ENCODE measurements around the gene CLDN24. TPM values are rescaled to one million over a fixed set of nuclear protein-coding genes. Genes with fewer than 3 reads are reported as not detected.

Gene CLDN24
- total RNA-seq, 1 experiment from 2014 or later = not detected

DNA sequence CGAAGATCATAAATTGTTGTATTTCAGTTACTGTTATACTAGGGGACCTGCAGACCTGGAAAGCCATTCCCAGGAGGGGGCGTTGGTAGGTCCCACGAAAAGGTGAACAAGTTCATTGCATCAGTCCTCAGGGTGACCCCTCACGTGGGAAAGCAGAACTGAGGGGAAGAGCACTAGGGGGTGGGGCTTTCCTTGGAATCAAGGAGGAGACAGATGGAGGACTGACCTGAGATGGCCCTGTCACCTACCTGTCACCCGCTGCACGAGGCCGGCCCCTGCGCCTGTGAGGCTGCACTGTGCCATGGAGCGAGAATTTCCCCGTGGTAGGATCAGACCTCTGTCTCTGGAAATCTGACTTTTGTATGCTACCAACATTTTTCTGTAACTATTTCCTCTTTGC, 41.8 kb upstream of the CLDN24 start:
- intact Hi-C loops (cut with micrococcal nuclease; ENCODE audit: unreplicated experiment) = no loop called here
- no peak for DNase-seq
- BruUV-seq (replicated peaks) = no TSS peak
- Mint-ChIP-seq H3K4me1 (ENCODE audit: low read depth, unreplicated experiment) (no peaks in the 10 kb centered on the region), H3K4me3 (ENCODE audit: low read depth, unreplicated experiment) (no peak overlapping the region), H3K36me3 (ENCODE audit: insufficient read depth, unreplicated experiment) (no peaks in the 10 kb centered on the region), H3K27me3 (ENCODE audit: unreplicated experiment) (no peaks in the 10 kb centered on the region), H3K9me3 (ENCODE audit: low read depth, unreplicated experiment) (no peaks in the 10 kb centered on the region), H3K27ac (ENCODE audit: unreplicated experiment) (no peak overlapping the region)
- TF ChIP-seq CTCF (IDR thresholded peaks at IDR 0.05; ENCODE audit: unreplicated experiment) = no peak
- CTCF ChIA-PET = no interaction called here

GRCh38 chr4:183362916-183363542, 40.8 kb upstream of the CLDN24 start:
- CTCF ChIA-PET = interaction anchor here (0.5 kb wide), 1 partner anchor 113 kb away, joined by 3 read pairs; no protein-coding TSS in a partner anchor
- Mint-ChIP-seq H3K27ac (ENCODE audit: unreplicated experiment) (no peak overlapping the region), H3K36me3 (ENCODE audit: insufficient read depth, unreplicated experiment) (no peaks in the 10 kb centered on the region), H3K9me3 (ENCODE audit: low read depth, unreplicated experiment) (no peaks in the 10 kb centered on the region), H3K4me1 (ENCODE audit: low read depth, unreplicated experiment) (no peaks in the 10 kb centered on the region), H3K4me3 (ENCODE audit: low read depth, unreplicated experiment) (no peak overlapping the region), H3K27me3 (ENCODE audit: unreplicated experiment) (no peaks in the 10 kb centered on the region)
- no peak for TF ChIP-seq CTCF (IDR thresholded peaks at IDR 0.05; ENCODE audit: unreplicated experiment)
- no peak for DNase-seq
- intact Hi-C loops (cut with micrococcal nuclease; ENCODE audit: unreplicated experiment) = no loop called here
- no TSS peak for BruUV-seq (replicated peaks)

- Mint-ChIP-seq H3K4me1 (ENCODE audit: low read depth, unreplicated experiment) (no peaks in the 10 kb centered on the region), H3K27ac (ENCODE audit: unreplicated experiment) (no peak overlapping the region), H3K27me3 (ENCODE audit: unreplicated experiment) (no peaks in the 10 kb centered on the region), H3K9me3 (ENCODE audit: low read depth, unreplicated experiment) (no peaks in the 10 kb centered on the region), H3K36me3 (ENCODE audit: insufficient read depth, unreplicated experiment) (no peaks in the 10 kb centered on the region), H3K4me3 (ENCODE audit: low read depth, unreplicated experiment) (no peak overlapping the region)
- DNase-seq = no peak
- intact Hi-C loops (cut with micrococcal nuclease; ENCODE audit: unreplicated experiment) = no loop called here
- TF ChIP-seq CTCF (IDR thresholded peaks at IDR 0.05; ENCODE audit: unreplicated experiment) = no peak
- CTCF ChIA-PET = no interaction called here
- no TSS peak for BruUV-seq (replicated peaks)
Measured at GRCh38 chr4:183362036-183362435, 39.8 kb upstream of the CLDN24 start.

- no peak overlapping the region for H3K27ac Mint-ChIP-seq (ENCODE audit: unreplicated experiment)
- no peaks in the 10 kb centered on the region for H3K27me3 Mint-ChIP-seq (ENCODE audit: unreplicated experiment)
- H3K36me3 Mint-ChIP-seq (ENCODE audit: insufficient read depth, unreplicated experiment) = no peaks in the 10 kb centered on the region
- H3K9me3 Mint-ChIP-seq (ENCODE audit: low read depth, unreplicated experiment) = no peaks in the 10 kb centered on the region
- DNase-seq = no peak
- H3K4me1 Mint-ChIP-seq (ENCODE audit: low read depth, unreplicated experiment) = peaks cover 13% of the 10 kb centered on the region
- no TSS peak for BruUV-seq (replicated peaks)
- CTCF ChIA-PET = interaction anchor here (0.7 kb wide), 1 partner anchor 63 kb away, joined by 3 read pairs; no protein-coding TSS in a partner anchor
- intact Hi-C loops (cut with micrococcal nuclease; ENCODE audit: unreplicated experiment) = no loop called here
- TF ChIP-seq CTCF (IDR thresholded peaks at IDR 0.05; ENCODE audit: unreplicated experiment) = no peak
- H3K4me3 Mint-ChIP-seq (ENCODE audit: low read depth, unreplicated experiment) = no peak overlapping the region
Measured at GRCh38 chr4:183360161-183360919, 38.1 kb upstream of the CLDN24 start.
